ENCODE measurements around the gene MRPL36. TPM values are rescaled to one million over a fixed set of nuclear protein-coding genes. Genes with fewer than 3 reads are reported as not detected.

Gene MRPL36
- total RNA-seq, 1 experiment from 2014 or later = 79.9 TPM

DNA sequence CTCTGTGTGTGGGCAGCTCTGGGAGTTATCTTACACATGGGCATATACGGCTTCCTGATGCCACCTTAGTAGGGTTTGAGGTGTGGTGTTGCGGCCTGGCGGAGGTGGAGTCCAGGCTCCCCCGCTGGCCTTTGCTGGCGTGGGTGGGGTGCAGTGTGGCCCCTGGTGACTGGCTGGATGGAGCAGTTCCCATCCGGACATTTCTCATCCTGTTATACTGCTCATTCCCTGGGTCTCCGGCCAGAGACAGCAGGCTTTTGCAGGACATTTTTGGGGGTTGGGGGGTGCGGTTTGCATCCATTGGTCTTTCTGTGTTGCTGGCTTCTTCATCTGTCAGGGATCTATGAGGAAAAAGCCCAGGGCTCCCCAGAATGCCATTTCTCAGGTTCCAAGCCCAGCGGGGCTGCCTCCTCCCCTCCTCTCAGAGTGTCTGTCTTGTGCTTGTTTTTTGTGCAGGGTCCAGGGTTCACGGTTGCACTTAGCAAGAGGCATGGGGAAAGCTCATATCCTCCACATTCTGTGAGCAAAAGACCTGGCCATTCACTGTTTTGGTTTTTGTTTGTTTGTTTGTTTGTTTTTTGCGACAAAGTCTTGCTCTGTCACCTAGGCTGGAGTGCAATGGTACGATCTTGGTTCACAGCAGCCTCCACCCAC is 23.9 kb upstream of the MRPL36 start:
- Histone ChIP-seq H3K27me3 (ENCODE audit: control insufficient read depth, insufficient read depth, low read length) (no peaks in the 10 kb centered on the region), H3K36me3 (ENCODE audit: control insufficient read depth, insufficient read depth, low read length) (peaks cover 7% of the 10 kb centered on the region; the same call in 1 of the 2 replicates), H3K4me3 (ENCODE audit: low read depth in 2 of 2, low read length in 2 of 2) (no peak overlapping the region), H3K4me1 (ENCODE audit: control insufficient read depth, insufficient read depth, low read length) (no peaks in the 10 kb centered on the region), H3K27ac (ENCODE audit: low read length) (no peak overlapping the region), H3K9me3 (ENCODE audit: control insufficient read depth, insufficient read depth, low read depth, low read length) (no peaks in the 10 kb centered on the region)
- in situ Hi-C loops (cut with HindIII; ENCODE audit: low pct_unique_long_range_greater_than_20kb, low sequenced_read_pairs) (no loop called here), intact Hi-C loops (cut with micrococcal nuclease; ENCODE audit: unreplicated experiment) (no loop called here)
- no TSS peak for BruUV-seq (replicated peaks)
- ChIA-PET POLR2A (no interaction called here), CTCF (no interaction called here)
- no peak for ATAC-seq
- TF ChIP-seq TCF7L2 (IDR thresholded peaks at IDR 0.05; ENCODE audit: low read depth, low read length) (no peak), REST (IDR thresholded peaks at IDR 0.05; ENCODE audit: insufficient read depth in 1 of 2, low read depth in 2 of 2, low read length in 1 of 2) (no peak), POLR2AphosphoS5 (IDR thresholded peaks at IDR 0.05; ENCODE audit: low read depth, low read length) (no peak), SIN3A (IDR thresholded peaks at IDR 0.05; ENCODE audit: borderline replicate concordance, insufficient read depth, low read depth, low read length) (no peak)
- TF ChIP-seq, protein P1, sequence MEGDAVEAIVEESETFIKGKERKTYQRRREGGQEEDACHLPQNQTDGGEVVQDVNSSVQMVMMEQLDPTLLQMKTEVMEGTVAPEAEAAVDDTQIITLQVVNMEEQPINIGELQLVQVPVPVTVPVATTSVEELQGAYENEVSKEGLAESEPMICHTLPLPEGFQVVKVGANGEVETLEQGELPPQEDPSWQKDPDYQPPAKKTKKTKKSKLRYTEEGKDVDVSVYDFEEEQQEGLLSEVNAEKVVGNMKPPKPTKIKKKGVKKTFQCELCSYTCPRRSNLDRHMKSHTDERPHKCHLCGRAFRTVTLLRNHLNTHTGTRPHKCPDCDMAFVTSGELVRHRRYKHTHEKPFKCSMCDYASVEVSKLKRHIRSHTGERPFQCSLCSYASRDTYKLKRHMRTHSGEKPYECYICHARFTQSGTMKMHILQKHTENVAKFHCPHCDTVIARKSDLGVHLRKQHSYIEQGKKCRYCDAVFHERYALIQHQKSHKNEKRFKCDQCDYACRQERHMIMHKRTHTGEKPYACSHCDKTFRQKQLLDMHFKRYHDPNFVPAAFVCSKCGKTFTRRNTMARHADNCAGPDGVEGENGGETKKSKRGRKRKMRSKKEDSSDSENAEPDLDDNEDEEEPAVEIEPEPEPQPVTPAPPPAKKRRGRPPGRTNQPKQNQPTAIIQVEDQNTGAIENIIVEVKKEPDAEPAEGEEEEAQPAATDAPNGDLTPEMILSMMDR (IDR thresholded peaks at IDR 0.05) = no peak
- DNase-seq (ENCODE audit: low read depth, low spot score) = no peak

GRCh38 chr5:1821862-1822261 is 22.2 kb upstream of the MRPL36 start:
- TF ChIP-seq TCF7L2 (IDR thresholded peaks at IDR 0.05; ENCODE audit: low read depth, low read length) (no peak), POLR2AphosphoS5 (IDR thresholded peaks at IDR 0.05; ENCODE audit: low read depth, low read length) (no peak), SIN3A (IDR thresholded peaks at IDR 0.05; ENCODE audit: borderline replicate concordance, insufficient read depth, low read depth, low read length) (no peak), REST (IDR thresholded peaks at IDR 0.05; ENCODE audit: insufficient read depth in 1 of 2, low read depth in 2 of 2, low read length in 1 of 2) (no peak)
- TF ChIP-seq, protein P1 (IDR thresholded peaks at IDR 0.05) = no peak
- no peak overlapping the region for H3K4me3 ChIP-seq (ENCODE audit: low read depth in 2 of 2, low read length in 2 of 2)
- no peak overlapping the region for H3K27ac ChIP-seq (ENCODE audit: low read length)
- H3K36me3 ChIP-seq (ENCODE audit: control insufficient read depth, insufficient read depth, low read length) = peaks cover 8% of the 10 kb centered on the region
- no peaks in the 10 kb centered on the region for H3K27me3 ChIP-seq (ENCODE audit: control insufficient read depth, insufficient read depth, low read length)
- ATAC-seq (no peak), DNase-seq (ENCODE audit: low read depth, low spot score) (no peak)
- no peaks in the 10 kb centered on the region for H3K9me3 ChIP-seq (ENCODE audit: control insufficient read depth, insufficient read depth, low read depth, low read length)
- intact Hi-C loops (cut with micrococcal nuclease; ENCODE audit: unreplicated experiment) = no loop called here
- H3K4me1 ChIP-seq (ENCODE audit: control insufficient read depth, insufficient read depth, low read length) = no peaks in the 10 kb centered on the region
- no TSS peak for BruUV-seq (replicated peaks)
- in situ Hi-C loops (cut with HindIII; ENCODE audit: low pct_unique_long_range_greater_than_20kb, low sequenced_read_pairs) = no loop called here
- CTCF ChIA-PET = no interaction called here
- POLR2A ChIA-PET = no interaction called here
